Karpas-422 (cell line): ENCODE results near the gene LYPD1. TPM values are rescaled to one million over a fixed set of nuclear protein-coding genes. Genes with fewer than 3 reads are reported as not detected.

Experiments
- DNase-seq: peaks from one replicate; pipeline ENCODE4 v3.0.0-alpha.2; 2015
- H2AFZ ChIP-seq: fragments of 200-600 bp; sonication (generic); 2 replicates; pipeline ENCODE4 v1.6.1; 2014; ENCODE audit warnings: antibody characterized with exemption, low read length, mixed read lengths
- H3K27ac ChIP-seq: fragments of 200-600 bp; sonication (generic); 2 replicates; pipeline ENCODE4 v1.5.1; 2014; ENCODE audit warnings: mild to moderate bottlenecking, low read length, moderate library complexity
- H3K27me3 ChIP-seq: fragments of 200-600 bp; sonication (generic); 2 replicates; pipeline ENCODE4 v1.6.1; 2014; ENCODE audit warnings: low read length, mixed read lengths
- H3K36me3 ChIP-seq: fragments of 200-600 bp; sonication (generic); 2 replicates; pipeline ENCODE4 v1.6.1; 2014; ENCODE audit warnings: low read length, mixed read lengths; ENCODE audit not compliant: insufficient read depth
- H3K4me1 ChIP-seq: fragments of 200-600 bp; sonication (generic); 2 replicates; pipeline ENCODE4 v1.6.1; 2014; ENCODE audit warnings: mild to moderate bottlenecking, low read length, mixed read lengths
- H3K4me2 ChIP-seq: fragments of 200-600 bp; sonication (generic); 2 replicates; pipeline ENCODE4 v1.6.1; 2014; ENCODE audit warnings: low read length, low read depth, mild to moderate bottlenecking; ENCODE audit not compliant: poor library complexity, severe bottlenecking
- H3K4me3 ChIP-seq: fragments of 200-600 bp; sonication (generic); 2 replicates; pipeline ENCODE4 v1.5.1; 2014; ENCODE audit warnings: mild to moderate bottlenecking, antibody characterized with exemption, low read length, mixed read lengths
- H3K79me2 ChIP-seq: fragments of 200-600 bp; sonication (generic); 2 replicates; pipeline ENCODE4 v1.6.1; 2014; ENCODE audit warnings: mild to moderate bottlenecking, low read length, mixed read lengths
- H3K9ac ChIP-seq: fragments of 200-600 bp; sonication (generic); 2 replicates; pipeline ENCODE4 v1.6.0; 2014; ENCODE audit warnings: low read length
- H3K9me2 ChIP-seq: fragments of 200-600 bp; sonication (generic), shearing (Covaris generic); replicated peaks from 2 replicates; pipeline ENCODE4 v1.6.0; 2014; ENCODE audit warnings: mild to moderate bottlenecking, low read length, moderate library complexity; ENCODE audit not compliant: insufficient read depth
- H3K9me3 ChIP-seq: fragments of 300-700, 200-600 bp; sonication (generic); 2 replicates; pipeline ENCODE4 v1.6.1; 2014; ENCODE audit warnings: low read length, mixed read lengths
- H4K20me1 ChIP-seq: fragments of 200-600 bp; sonication (generic); 2 replicates; pipeline ENCODE4 v1.6.1; 2014; ENCODE audit warnings: mild to moderate bottlenecking, antibody characterized with exemption, low read length, low read depth; ENCODE audit not compliant: insufficient read depth
- total RNA-seq: library from RNA; depleted of rRNA; stranded (reverse); fragments of >200 nt; shearing (Covaris generic); gene quantifications from 2 replicates; pipeline ENCODE4 v1.2.3, GENCODE V29; 2014; ENCODE audit warnings: low replicate concordance

The LYPD1 gene
- total RNA-seq, 1 experiment from 2014 or later = not detected

- H3K4me2 ChIP-seq = no peak overlapping the region
- no peaks in the 10 kb centered on the region for H3K9me2 ChIP-seq
- H3K9me3 ChIP-seq = no peaks in the 10 kb centered on the region
- no peak overlapping the region for H2AFZ ChIP-seq
- H3K27me3 ChIP-seq = no peaks in the 10 kb centered on the region
- peaks cover 9% of the 10 kb centered on the region for H3K4me1 ChIP-seq
- DNase-seq = no peak
- no peak overlapping the region for H3K27ac ChIP-seq
- H3K79me2 ChIP-seq = no peaks in the 10 kb centered on the region
- H3K4me3 ChIP-seq = no peak overlapping the region
- no peaks in the 10 kb centered on the region for H4K20me1 ChIP-seq
- no peaks in the 10 kb centered on the region for H3K36me3 ChIP-seq
- H3K9ac ChIP-seq = no peak overlapping the region
Measured at GRCh38 chr2:132604561-132604960, 65.4 kb downstream of the LYPD1 start.

DNA sequence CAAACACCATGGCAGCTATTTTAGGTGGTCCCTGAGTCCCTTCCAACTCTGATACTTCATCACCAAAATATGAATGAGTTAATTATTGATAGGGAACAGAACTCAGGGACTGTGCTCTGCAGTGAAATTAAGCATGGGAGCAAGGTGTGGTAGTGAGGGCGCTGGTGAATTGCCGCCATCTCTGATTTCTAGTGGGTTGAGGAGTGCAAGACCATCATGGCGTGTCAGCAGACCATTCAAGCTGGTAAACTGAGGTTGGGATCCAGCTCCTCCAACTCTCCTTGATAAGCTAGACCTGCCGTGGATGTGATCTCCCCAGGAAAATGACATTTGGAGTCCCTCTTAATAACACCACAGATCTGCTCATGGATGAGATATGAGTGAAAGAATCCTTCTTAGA is 70.4 kb downstream of the LYPD1 start:
- no peaks in the 10 kb centered on the region for H4K20me1 ChIP-seq
- no peaks in the 10 kb centered on the region for H3K27me3 ChIP-seq
- H3K9ac ChIP-seq = no peak overlapping the region
- DNase-seq = no peak
- no peaks in the 10 kb centered on the region for H3K79me2 ChIP-seq
- H3K4me3 ChIP-seq = no peak overlapping the region
- no peaks in the 10 kb centered on the region for H3K36me3 ChIP-seq
- H3K9me3 ChIP-seq = no peaks in the 10 kb centered on the region
- no peak overlapping the region for H3K4me2 ChIP-seq
- no peak overlapping the region for H2AFZ ChIP-seq
- H3K9me2 ChIP-seq = no peaks in the 10 kb centered on the region
- H3K4me1 ChIP-seq = no peaks in the 10 kb centered on the region
- no peak overlapping the region for H3K27ac ChIP-seq

DNA sequence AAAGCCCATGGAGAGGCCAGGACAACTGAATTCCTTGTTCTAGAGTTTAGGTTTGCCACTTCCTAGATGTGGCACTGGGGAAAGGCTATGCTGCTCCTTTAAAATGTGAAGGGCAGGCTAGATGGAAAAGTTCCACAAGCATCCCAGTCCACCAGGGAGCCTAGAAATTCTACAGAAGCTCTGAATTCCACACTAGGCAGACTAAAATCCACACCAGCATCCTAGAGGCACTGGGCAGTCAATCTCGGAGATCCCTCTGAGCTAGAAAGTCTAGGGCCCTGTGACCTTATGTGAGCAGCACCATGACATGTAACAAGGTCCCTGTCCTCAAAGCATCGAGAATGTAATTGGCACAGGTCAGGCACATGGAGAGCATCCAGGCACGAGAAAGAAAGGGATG is 71.5 kb downstream of the LYPD1 start:
- Histone ChIP-seq H3K27me3 (no peaks in the 10 kb centered on the region), H3K9me3 (no peaks in the 10 kb centered on the region), H3K79me2 (no peaks in the 10 kb centered on the region), H3K9ac (no peak overlapping the region), H3K4me1 (no peaks in the 10 kb centered on the region), H4K20me1 (no peaks in the 10 kb centered on the region), H3K36me3 (no peaks in the 10 kb centered on the region), H3K4me3 (no peak overlapping the region), H3K9me2 (no peaks in the 10 kb centered on the region), H2AFZ (no peak overlapping the region), H3K27ac (no peak overlapping the region), H3K4me2 (no peak overlapping the region)
- DNase-seq = no peak

GRCh38 chr2:132597831-132598230 is 72.2 kb downstream of the LYPD1 start:
- H3K9ac ChIP-seq = no peak overlapping the region

DNA sequence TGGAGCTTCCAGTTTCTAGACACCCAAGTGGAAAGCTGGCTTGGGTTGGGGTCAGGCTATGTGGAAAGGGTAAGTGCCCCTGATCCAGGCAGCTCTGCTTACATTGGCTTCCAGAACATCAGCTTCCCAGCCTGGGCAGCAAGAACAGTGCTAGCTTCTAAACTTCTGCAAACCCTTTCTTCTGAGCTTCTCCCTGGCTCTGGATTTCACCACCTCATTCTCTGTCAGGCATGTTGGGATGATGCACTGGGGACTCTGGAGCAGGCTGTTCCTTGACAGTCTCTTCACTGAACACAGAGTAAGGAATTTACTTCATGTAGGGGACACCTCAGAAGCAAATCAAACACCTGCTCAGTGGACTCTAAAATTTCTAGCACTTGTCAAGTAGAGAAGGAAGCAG is 72.8 kb downstream of the LYPD1 start:
- no peak overlapping the region for H3K4me2 ChIP-seq
- H2AFZ ChIP-seq = no peak overlapping the region
- no peaks in the 10 kb centered on the region for H3K27me3 ChIP-seq
- DNase-seq = no peak
- no peaks in the 10 kb centered on the region for H4K20me1 ChIP-seq
- no peaks in the 10 kb centered on the region for H3K79me2 ChIP-seq
- H3K9me2 ChIP-seq = no peaks in the 10 kb centered on the region
- no peak overlapping the region for H3K4me3 ChIP-seq
- no peak overlapping the region for H3K9ac ChIP-seq
- no peak overlapping the region for H3K27ac ChIP-seq
- H3K36me3 ChIP-seq = no peaks in the 10 kb centered on the region
- no peaks in the 10 kb centered on the region for H3K4me1 ChIP-seq
- no peaks in the 10 kb centered on the region for H3K9me3 ChIP-seq

More at GRCh38 chr2:132597831-132598230, 72.2 kb downstream of the LYPD1 start:
- H3K79me2 ChIP-seq = no peaks in the 10 kb centered on the region
- no peak overlapping the region for H3K27ac ChIP-seq
- H3K4me1 ChIP-seq = no peaks in the 10 kb centered on the region
- H3K36me3 ChIP-seq = no peaks in the 10 kb centered on the region
- no peak for DNase-seq
- no peaks in the 10 kb centered on the region for H3K27me3 ChIP-seq
- H4K20me1 ChIP-seq = no peaks in the 10 kb centered on the region
- H3K4me2 ChIP-seq = no peak overlapping the region
- no peak overlapping the region for H2AFZ ChIP-seq
- H3K4me3 ChIP-seq = no peak overlapping the region
- H3K9me3 ChIP-seq = no peaks in the 10 kb centered on the region
- H3K9me2 ChIP-seq = no peaks in the 10 kb centered on the region

GRCh38 chr2:132595693-132596092 is 74.3 kb downstream of the LYPD1 start:
- Histone ChIP-seq H3K36me3 (no peaks in the 10 kb centered on the region), H3K79me2 (no peaks in the 10 kb centered on the region), H4K20me1 (no peaks in the 10 kb centered on the region), H3K4me3 (no peak overlapping the region), H3K4me1 (no peaks in the 10 kb centered on the region), H3K27ac (no peak overlapping the region), H2AFZ (no peak overlapping the region), H3K9me3 (no peaks in the 10 kb centered on the region), H3K9ac (no peak overlapping the region), H3K9me2 (no peaks in the 10 kb centered on the region), H3K4me2 (no peak overlapping the region), H3K27me3 (no peaks in the 10 kb centered on the region)
- DNase-seq = no peak

DNA sequence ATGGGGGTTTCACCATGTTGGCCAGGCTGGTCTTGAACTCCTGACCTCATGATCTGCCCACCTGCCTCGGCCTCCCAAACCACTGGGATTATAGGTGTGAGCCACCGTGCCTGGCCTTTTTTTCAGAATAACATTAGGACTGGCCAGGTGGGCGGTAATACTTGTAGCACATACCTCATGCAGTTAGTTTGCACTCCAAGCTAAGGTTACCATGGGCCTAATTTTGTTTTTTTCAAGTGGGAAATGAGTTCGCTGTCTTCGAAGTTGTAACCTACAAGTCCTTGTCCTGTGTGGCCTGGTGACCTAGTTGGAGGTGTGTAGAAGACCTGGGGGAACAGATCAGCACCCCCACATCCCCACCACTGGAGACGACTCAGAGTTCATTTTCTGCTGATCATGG is 74.8 kb downstream of the LYPD1 start:
- H3K36me3 ChIP-seq = no peaks in the 10 kb centered on the region
- H3K4me2 ChIP-seq = no peak overlapping the region
- H3K9ac ChIP-seq = no peak overlapping the region
- H4K20me1 ChIP-seq = no peaks in the 10 kb centered on the region
- no peak for DNase-seq
- no peaks in the 10 kb centered on the region for H3K9me2 ChIP-seq
- no peaks in the 10 kb centered on the region for H3K4me1 ChIP-seq
- no peak overlapping the region for H3K27ac ChIP-seq
- no peaks in the 10 kb centered on the region for H3K9me3 ChIP-seq
- H3K79me2 ChIP-seq = no peaks in the 10 kb centered on the region
- H2AFZ ChIP-seq = no peak overlapping the region
- no peaks in the 10 kb centered on the region for H3K27me3 ChIP-seq
- H3K4me3 ChIP-seq = no peak overlapping the region
